ENCODE measurements around the gene ARFGEF2.
A peak's percentile ranks its signal among the peaks of the same experiment; 100 is the strongest.

Gene ARFGEF2

GRCh38 chr20:48899881-48900280 lies 21.6 kb upstream of the ARFGEF2 start:
- DNase-seq (ENCODE audit: low spot score), result no peak

GRCh38 chr20:48901326-48901725 lies 20.2 kb upstream of the ARFGEF2 start:
- no peak for DNase-seq (ENCODE audit: low spot score)

- no peak for DNase-seq (ENCODE audit: low spot score)
Observed at GRCh38 chr20:48903705-48904104, 17.8 kb upstream of the ARFGEF2 start.

GRCh38 chr20:48904566-48905296 lies 16.8 kb upstream of the ARFGEF2 start:
- peak; percentile 53 for DNase-seq (ENCODE audit: low spot score)

- no peak for DNase-seq (ENCODE audit: low spot score)
Observed at GRCh38 chr20:48905297-48905647, 16.2 kb upstream of the ARFGEF2 start.

GRCh38 chr20:48906221-48906877 lies 15.2 kb upstream of the ARFGEF2 start:
- DNase-seq (ENCODE audit: low spot score), result no peak

GRCh38 chr20:48908656-48909319 lies 12.7 kb upstream of the ARFGEF2 start:
- no peak for DNase-seq (ENCODE audit: low spot score)

GRCh38 chr20:48909910-48910309 lies 11.6 kb upstream of the ARFGEF2 start:
- no peak for DNase-seq (ENCODE audit: low spot score)

GRCh38 chr20:48910347-48910781 lies 11.1 kb upstream of the ARFGEF2 start:
- no peak for DNase-seq (ENCODE audit: low spot score)

- no peak for DNase-seq (ENCODE audit: low spot score)
Observed at GRCh38 chr20:48912065-48912464, 9.4 kb upstream of the ARFGEF2 start.

GRCh38 chr20:48916699-48917098 lies 4.8 kb upstream of the ARFGEF2 start:
- DNase-seq (ENCODE audit: low spot score), result no peak

GRCh38 chr20:48919336-48919881 lies 2.1 kb upstream of the ARFGEF2 start:
- no peak for DNase-seq (ENCODE audit: low spot score)

GRCh38 chr20:48919882-48920526 lies 1.5 kb upstream of the ARFGEF2 start:
- no peak for DNase-seq (ENCODE audit: low spot score)

GRCh38 chr20:48920527-48921167 lies 864 bp upstream of the ARFGEF2 start:
- no peak for DNase-seq (ENCODE audit: low spot score)

- no peak for DNase-seq (ENCODE audit: low spot score)
Observed at GRCh38 chr20:48921883-48922820, 641 bp downstream of the ARFGEF2 start.

- no peak for DNase-seq (ENCODE audit: low spot score)
Observed at GRCh38 chr20:48923149-48923718, 1.7 kb downstream of the ARFGEF2 start.

GRCh38 chr20:48924756-48925109 lies 3.2 kb downstream of the ARFGEF2 start:
- no peak for DNase-seq (ENCODE audit: low spot score)

GRCh38 chr20:48926267-48926666 lies 4.8 kb downstream of the ARFGEF2 start:
- DNase-seq (ENCODE audit: low spot score), result no peak

- no peak for DNase-seq (ENCODE audit: low spot score)
Observed at GRCh38 chr20:48926821-48927220, 5.3 kb downstream of the ARFGEF2 start.
